Measurements from ENCODE around the gene CCDC154. TPM values are rescaled to one million over a fixed set of nuclear protein-coding genes. Genes with fewer than 3 reads are reported as not detected.

The CCDC154 gene
- total RNA-seq, 1 donor from 2014 or later: under 0.01 TPM

Other genes starting within 250 kb of the CCDC154 start
- not detected in 2 replicates for gene TPSG1, start 219.3 kb downstream of the CCDC154 start, total RNA-seq
- gene TPSB2, start 214.4 kb downstream of the CCDC154 start, total RNA-seq: not detected in 2 replicates
- not detected in 2 replicates for gene TPSAB1, start 203.9 kb downstream of the CCDC154 start, total RNA-seq
- not detected in 2 replicates for gene TPSD1, start 188.5 kb downstream of the CCDC154 start, total RNA-seq
- 34.9 and 49.8 TPM in 2 replicates for gene UBE2I, start 134.9 kb downstream of the CCDC154 start, total RNA-seq
- 0.26 and 0.51 TPM in 2 replicates for gene BAIAP3, start 110.9 kb downstream of the CCDC154 start, total RNA-seq
- 84.7 and 117 TPM in 2 replicates for gene TSR3, start 92.7 kb downstream of the CCDC154 start, total RNA-seq
- 26.9 and 30.0 TPM in 2 replicates for gene GNPTG, start 92.6 kb downstream of the CCDC154 start, total RNA-seq
- 2.4 and 3.2 TPM in 2 replicates for gene UNKL, start 29.9 kb downstream of the CCDC154 start, total RNA-seq
- 28.4 and 30.1 TPM in 2 replicates for gene UQCC4, start 23.8 kb downstream of the CCDC154 start, total RNA-seq
- gene PERCC1, start 13.5 kb downstream of the CCDC154 start, total RNA-seq: not detected in 2 replicates
- 36.6 and 46.7 TPM in 2 replicates for gene CLCN7, start 30.5 kb upstream of the CCDC154 start, total RNA-seq
- gene PTX4, start 44.4 kb upstream of the CCDC154 start, total RNA-seq: under 0.01 TPM in 1 of 2 replicates, not detected in the other
- 6.4 and 8.2 TPM in 2 replicates for gene TELO2, start 48.8 kb upstream of the CCDC154 start, total RNA-seq
- gene TMEM204, start 89.1 kb upstream of the CCDC154 start, total RNA-seq: under 0.01 TPM in 1 of 2 replicates, not detected in the other
- gene IFT140, start 167.5 kb upstream of the CCDC154 start, total RNA-seq: 10.8 and 12.4 TPM in 2 replicates
- 3.9 and 5.0 TPM in 2 replicates for gene CRAMP1, start 167.8 kb upstream of the CCDC154 start, total RNA-seq
- 55.0 and 59.2 TPM in 2 replicates for gene JPT2, start 233.7 kb upstream of the CCDC154 start, total RNA-seq

Data from bronchial epithelial cell (primary cell).